LNCAP (cell line): ENCODE results near the gene SMIM45.

Experiments
- CTCF ChIP-seq: fragments of 450-650 bp; IDR thresholded peaks from 2 replicates; pipeline ENCODE4 v1.5.1; 2017; ENCODE audit warnings: mild to moderate bottlenecking

Gene SMIM45

DNA sequence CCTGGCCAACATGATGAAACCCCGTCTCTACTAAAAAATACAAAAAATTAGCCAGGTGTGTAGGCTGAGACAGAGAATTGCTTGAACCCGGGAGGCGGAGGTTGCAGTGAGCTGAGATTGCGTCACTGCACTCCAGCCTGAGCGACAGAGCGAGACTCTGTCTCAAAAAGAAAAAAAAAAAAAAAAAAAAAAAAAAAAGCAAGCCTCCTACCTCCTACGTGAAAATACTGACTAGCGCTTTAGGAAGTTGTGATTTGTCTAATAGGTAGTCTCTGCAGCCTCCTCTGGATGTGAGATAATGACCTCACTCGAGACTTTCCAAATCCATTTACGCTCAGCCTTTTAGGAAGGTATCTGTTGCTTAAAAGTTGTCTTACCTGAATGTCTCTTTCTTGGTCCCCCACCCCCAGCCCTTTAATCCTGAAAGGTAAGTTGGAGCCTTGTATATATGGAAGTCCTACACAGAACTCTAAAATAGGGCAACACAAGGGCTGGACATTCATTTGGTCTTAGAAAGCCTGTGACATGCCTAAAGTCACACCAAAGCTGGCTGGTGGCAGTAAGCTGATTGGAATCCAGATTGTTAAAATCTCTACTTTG is 22.8 kb downstream of the SMIM45 start:
- TF ChIP-seq CTCF, result no peak

DNA sequence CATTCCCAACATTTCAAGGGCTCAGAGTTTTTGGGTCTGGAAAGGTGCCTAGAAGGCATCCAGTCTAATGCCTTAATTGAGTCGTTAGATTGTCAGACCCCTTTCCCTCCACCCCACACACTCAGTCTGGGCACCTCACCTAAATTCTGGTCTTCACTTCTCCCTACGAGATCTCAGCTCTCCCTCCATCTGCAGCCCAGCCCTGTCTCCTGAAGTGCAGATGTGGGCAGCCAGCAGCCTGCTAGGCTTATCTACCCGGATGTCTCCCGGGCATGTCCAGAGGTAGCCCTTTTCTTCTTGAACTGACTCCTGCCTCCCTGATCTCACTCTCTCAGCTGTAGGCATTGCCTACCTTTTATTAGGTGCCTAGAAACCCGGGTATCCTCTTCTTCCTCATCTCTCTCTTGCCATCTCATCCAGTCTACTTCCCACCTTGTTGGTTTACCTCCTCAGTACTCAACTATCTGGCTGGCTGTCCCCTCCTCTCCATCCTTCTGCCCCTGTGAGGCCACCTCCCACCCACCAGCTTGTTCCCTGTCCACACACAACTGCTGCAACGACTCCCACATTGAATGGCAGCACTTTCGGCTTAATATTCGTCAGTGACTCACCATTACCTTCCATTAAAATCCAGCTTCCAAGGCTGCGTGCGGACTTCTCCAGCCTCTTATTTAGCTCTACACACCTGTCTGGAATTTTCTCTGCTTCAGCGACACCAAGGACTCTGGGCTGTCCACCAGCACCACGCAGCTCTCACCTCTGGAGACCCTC is 23.5 kb downstream of the SMIM45 start:
- no peak for TF ChIP-seq CTCF

- no peak for TF ChIP-seq CTCF
These were observed 24.3 kb downstream of the SMIM45 start for GRCh38 chr22:41976070-41976901.

GRCh38 chr22:41976961-41977566 is 25.1 kb downstream of the SMIM45 start:
- TF ChIP-seq CTCF, result no peak

- TF ChIP-seq CTCF, result no peak
These were observed 26.8 kb downstream of the SMIM45 start for GRCh38 chr22:41978732-41979131.

DNA sequence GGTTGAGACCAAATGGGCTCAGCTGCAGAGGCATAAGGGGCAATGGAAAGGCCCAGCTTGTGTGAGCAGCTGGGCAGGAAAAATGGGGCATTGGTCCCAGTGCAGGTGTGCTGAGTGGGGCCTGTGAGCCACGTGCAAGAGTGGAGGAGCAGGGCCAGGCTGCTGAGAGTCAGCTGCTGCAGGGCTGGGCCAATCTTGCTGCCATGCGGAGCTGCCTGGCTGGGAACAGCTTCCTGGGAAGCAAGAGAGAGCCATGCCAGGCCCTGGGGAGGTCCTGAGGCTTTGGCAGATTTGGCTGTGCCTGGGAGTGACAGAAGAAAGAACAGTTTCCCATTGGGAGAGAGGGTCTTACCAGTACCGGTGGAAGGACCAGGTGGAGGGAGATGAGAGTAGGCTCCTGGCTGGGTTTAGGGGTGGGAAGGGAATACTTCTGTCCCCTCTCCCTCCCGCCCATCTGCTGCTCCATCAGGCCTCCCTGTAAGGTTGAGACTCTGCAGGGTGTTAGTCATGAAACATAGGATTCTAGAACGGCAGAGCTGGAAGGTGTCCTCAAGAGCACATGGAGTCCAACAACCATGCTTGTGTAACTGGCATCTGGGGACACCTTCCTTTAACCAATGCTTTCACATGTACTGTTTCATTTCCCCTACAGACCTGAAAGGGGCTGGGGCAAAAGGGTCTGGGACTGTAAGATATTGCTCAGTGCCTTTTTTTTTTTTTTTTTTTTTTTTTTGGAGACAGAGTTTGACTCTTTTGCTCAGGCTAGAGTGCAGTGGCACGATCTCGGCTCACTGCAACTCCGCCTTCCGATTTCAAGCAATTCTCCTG is 27.7 kb downstream of the SMIM45 start:
- TF ChIP-seq CTCF, result no peak

DNA sequence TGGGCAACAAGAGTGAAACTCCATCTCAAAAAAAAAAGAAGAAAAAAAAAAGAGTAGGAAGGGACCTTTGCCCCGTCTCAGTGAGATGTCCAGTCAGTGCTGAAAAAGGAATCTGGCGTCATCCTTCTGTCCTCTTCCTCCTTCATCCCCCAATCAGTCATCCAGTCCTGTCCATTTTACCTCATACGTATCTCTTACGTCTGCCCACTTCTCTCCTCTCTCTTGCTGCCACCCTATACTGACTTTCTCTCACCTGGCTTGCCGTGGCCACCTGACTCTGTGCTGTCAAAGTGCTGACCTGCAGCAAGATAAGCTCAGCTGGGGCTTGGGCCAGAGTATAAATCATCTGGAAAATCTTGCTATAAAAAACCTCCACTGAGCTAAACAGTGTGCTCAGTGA is 30.9 kb downstream of the SMIM45 start:
- TF ChIP-seq CTCF, result no peak
